HK-2 (cell line): ENCODE results near the gene DSN1.
A peak's percentile ranks its signal among the peaks of the same experiment; 100 is the strongest.

Experiments
- DNase-seq: peaks from one replicate; pipeline ENCODE4 v3.0.0-alpha.2; 2018; ENCODE audit not compliant: unreplicated experiment

DSN1 gene

DNA sequence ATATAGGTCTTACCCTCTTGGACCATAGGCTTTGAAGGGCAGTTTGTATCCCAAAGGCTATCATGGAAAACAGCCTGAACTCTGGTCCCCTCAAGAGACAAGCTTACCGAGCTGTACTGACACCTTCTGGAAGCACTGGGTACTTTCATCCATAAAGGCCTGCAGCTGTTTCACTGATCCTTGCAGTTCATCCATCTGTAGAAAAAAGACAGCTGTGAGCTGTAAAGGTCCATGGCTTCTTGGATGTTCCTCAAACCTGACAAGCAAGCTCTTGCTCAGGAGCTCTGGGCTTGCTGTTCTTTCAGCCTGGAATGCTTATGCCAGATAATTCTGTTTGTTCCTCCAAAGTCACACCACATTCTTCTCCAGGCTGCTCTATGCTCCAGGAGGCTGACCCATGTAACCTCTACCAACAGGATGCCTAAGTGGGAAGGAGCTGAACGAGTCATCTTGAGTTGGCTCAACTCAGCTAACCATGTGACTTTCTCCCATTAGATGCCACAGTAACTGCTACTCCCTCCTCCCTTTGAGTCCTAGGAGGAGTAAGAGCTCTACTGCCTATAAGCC, 18.8 kb downstream of the DSN1 start:
- peak; percentile 55 for DNase-seq

GRCh38 chr20:36752582-36752981, 21.0 kb downstream of the DSN1 start:
- DNase-seq: no peak

GRCh38 chr20:36745927-36746659, 27.5 kb downstream of the DSN1 start, which contains the start of gene NDRG3:
Gene NDRG3, minus strand, starts transcription at chr20:36746090. Its CDS starts 24,355 bp downstream, at chr20:36721735.
- peak; percentile 95 for DNase-seq

DNA sequence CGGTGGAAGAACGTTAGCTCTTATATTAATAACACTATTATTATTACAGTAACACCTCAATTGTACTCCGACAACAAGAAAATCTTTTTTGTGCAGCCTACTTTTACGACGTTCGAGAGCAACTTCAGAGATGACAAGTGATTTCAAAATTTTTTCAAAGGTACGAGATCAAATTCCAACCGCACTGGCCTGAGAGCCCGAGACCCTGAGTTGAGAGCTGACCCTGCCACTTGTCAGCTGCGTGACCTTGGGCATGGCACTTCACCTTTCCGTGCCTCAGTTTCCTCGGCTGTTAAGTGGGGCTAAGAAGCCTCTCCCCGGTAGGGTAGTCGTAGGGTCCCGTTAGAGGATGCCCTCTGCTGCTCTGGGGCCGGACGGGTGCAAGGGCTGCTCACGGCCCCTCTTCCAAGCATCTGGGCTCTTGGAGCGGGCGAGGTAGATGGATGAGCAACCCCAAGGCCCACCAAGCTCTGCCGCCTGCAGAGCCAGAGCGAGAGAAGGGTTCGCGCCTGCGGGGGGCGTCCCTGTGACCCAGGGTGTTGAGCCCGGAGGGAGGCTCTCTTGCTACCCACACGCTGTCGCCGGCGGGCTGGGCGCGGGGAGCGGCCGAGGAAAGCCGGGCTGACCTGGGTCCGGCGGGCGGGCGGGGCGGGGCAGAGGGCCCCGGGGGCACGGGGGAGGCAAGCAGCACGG, 28.2 kb downstream of the DSN1 start:
- no peak for DNase-seq

DNA sequence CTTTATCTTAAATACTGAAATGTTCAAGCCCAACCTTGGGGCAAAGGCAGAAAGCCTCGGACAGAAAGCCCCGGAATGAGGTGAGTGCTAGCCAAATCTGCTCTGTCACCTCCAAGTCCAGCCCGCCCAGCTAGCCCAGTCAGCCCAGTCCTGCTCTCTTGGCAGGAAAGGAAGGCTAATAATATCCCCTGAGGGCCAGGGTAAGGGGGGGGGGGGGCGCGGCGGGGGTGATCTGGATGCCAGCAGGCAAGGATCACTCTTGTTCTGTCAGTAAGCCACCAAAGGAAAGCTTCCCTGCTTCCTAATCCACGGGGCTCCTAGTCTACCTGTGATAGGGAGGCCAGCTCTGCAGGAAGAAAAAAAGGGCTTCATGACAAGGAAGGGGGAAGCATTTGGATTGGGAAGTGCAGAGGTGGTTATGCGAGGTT, 28.8 kb downstream of the DSN1 start:
- DNase-seq: peak; percentile 24

DNA sequence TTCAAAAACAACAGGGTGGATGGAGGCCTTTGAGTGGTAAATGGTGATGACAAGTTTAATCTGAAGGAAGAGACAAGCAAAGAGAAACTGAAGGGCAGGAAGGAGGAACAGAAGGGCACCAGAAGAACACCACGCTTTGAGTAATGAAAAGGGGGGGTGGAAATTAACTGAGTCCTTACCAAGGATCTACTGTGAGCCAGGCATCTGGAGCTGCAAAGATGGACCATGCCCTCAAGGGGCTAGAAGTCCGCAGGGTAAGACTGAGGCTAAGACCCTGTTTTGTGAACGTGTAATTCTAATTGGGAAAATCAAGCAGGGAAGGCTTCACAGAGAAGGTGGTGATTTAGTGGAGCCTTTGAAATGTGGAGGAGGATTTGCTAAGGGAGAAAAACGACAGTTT, 29.3 kb downstream of the DSN1 start:
- no peak for DNase-seq

DNA sequence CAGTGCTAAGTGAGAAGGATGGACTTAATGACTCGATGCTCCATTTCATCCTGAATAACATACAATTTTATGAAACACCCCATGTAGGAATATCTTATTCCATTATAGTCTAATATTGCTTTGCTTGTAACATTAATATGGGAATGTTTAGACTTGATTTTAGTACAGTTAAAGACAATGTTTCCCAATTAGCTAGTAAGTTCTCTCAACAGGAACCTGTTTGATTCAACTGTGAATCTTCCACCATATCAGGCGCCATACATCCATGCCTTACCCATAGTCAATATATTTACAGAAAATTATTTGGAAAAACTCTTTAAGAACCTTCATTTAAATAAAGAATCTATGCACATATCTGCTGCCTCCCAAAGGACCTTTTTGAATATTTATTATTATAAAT, 31.0 kb downstream of the DSN1 start:
- DNase-seq: no peak

DNA sequence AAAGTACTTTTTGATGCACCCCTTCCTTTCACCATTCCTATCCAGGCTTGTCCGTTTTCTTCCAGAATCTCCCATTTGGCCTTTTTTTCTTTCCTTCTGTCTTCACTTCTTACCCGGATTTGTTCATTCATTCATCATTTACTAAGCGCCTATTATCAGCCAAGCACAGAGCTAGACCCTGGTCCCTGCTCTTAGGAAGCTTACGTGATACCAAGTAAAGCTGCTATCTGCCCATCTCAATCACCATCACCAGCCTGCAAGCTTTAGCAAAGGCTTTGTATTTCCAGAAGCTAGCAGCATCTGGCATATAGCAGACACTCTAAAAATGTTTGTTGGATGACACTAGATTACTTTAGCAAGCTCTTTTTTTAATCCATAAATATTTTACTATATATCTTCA, 32.5 kb downstream of the DSN1 start:
- DNase-seq: no peak

- no peak for DNase-seq
Measured at GRCh38 chr20:36737183-36737499, 36.4 kb downstream of the DSN1 start.

- no peak for DNase-seq
Measured at GRCh38 chr20:36736451-36737182, 36.9 kb downstream of the DSN1 start.

- no peak for DNase-seq
Measured at GRCh38 chr20:36732456-36732855, 41.1 kb downstream of the DSN1 start.

DNA sequence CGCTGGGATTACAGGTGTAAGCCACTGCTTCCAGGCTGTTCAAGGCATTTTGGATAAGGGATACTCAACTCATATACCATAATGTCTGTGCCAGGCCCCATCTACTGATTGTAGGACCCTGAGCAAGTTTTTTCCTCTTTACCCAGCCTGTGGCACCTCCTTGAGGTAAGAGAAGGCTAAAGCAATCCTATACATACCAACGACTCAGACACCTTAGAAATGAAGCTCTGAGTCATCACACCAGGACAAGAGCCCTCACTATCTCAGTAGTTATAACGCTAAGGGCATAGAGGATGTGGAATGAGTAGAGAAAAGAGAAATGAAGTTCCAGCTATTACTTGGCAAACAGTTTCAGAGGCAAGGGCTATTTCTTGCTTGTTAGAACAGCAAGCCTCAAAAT, 44.6 kb downstream of the DSN1 start:
- peak; percentile 17 for DNase-seq

GRCh38 chr20:36726168-36726567, 47.4 kb downstream of the DSN1 start:
- DNase-seq: no peak

- no peak for DNase-seq
Measured at GRCh38 chr20:36720510-36720909, 53.1 kb downstream of the DSN1 start.

DNA sequence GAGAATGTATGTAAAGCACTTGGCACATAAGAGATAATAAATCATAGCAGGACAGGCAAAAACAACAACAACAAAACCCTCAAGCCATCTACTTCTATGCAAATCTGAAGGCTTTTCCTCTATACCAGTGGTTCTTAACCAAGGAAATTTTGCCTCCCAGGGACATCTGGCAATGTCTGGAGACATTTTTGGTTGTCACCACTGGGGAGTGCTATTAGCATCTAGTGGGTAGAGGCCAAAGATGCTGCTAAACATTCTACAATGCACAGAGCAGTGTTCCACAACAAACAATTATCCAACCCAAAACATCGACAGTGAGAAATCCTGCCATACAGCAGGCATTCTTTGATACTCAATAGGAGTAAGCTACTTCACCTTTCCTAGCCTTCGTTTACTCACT, 55.9 kb downstream of the DSN1 start:
- no peak for DNase-seq

DNA sequence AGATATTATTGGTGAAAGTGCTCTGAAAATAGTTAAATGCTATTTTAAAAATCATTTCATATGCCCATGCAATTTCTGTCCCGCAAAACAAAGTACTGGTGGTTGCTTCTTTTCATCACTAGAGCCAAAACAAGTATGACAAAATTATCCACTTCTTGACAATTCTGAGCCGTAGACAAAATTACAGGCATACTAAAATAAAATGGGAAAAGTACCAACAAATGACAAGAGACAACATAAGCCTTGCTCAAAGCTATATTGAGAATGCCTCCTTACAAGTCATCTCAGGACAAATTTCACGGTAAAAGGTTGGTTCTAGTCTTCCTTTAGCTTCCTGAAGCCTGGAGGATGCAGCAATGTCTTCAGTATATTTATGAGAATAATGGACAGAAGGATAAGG, 56.5 kb downstream of the DSN1 start:
- DNase-seq: no peak

DNA sequence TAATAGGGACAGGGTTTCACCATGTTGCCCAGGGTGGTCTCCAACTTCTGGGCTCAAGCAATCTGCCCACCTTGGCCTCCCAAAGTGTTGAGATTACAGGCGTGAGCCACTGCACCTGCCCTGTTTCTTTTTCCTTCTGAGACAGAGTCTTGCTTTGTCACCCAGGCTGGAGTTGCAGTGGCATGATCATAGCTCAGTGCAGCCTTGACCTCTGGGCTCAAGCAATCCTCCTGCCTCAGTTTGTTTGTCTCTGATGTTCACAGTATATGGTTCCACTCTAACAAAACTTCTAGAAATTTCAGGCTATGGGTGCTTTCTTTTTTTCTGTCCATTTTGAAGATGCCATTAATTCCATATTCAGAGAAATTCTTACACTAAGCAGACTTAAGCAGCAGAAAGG, 60.8 kb downstream of the DSN1 start:
- no peak for DNase-seq

GRCh38 chr20:36709126-36709525, 64.4 kb downstream of the DSN1 start:
- no peak for DNase-seq

GRCh38 chr20:36703530-36703929, 70.0 kb downstream of the DSN1 start:
- DNase-seq: no peak
